GM19099 (cell line): ENCODE data around the gene C1orf35.

ENCODE experiments used
- POLR2A ChIP-seq: IDR thresholded peaks from 3 replicates; pipeline ENCODE4 v1.6.1; 2011; ENCODE audit warnings: low read depth; ENCODE audit not compliant: insufficient read length; ENCODE audit errors: extremely low read depth

C1orf35 gene

DNA sequence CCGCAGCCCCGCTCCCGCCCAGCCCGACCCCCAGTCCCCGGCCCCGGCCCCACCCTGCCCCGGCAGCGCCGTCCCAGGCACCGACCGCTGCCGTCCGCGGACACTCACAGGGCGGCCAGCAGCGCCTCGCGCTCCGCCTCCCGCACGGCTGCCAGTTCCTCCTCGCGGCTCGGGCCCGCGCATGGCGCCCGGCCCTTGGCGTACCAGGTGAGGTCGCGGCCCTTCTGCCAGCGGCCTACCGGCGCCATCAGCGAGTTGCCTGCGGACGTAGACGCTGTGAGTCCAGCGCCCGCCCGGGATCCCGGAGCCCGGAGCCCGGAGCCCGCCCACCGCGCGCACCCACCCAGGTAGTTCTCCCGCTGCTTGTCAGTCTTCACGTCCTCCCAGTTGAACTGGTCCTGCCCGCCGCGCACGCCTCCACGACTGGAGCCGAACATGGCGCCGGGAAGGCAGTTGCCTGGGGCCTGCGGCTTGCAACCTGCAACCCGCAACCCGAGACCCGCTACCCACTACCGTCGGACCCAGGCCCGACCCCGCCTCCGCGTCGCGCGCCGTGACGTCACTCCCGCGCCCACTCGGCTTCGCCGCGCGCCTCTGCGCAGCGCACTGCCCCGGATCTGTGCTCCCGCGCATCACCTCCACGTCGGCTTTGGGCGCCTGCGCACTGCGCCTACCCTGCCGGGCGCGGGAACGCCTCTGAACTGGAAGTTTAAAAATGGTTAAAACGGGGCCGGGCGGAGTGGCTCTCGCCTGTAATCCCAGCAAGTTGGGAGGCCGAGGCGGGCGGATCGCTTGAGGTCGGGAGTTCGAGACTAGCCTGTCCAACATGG, at the start of gene C1orf35:
Gene C1orf35 (minus strand): TSS at position 535 of the 830 bp plus-strand sequence. CDS start 98 bp downstream, at position 437.
- TF ChIP-seq POLR2A: peak; percentile 42

- no peak for TF ChIP-seq POLR2A
Observed at GRCh38 chr1:228152918-228153258, 49.8 kb upstream of the C1orf35 start.

GRCh38 chr1:228152097-228152917, 49.2 kb upstream of the C1orf35 start:
- TF ChIP-seq POLR2A: no peak

- TF ChIP-seq POLR2A: no peak
Observed at GRCh38 chr1:228151180-228151925, 48.2 kb upstream of the C1orf35 start.

GRCh38 chr1:228150461-228151179, 47.5 kb upstream of the C1orf35 start:
- TF ChIP-seq POLR2A: no peak

- no peak for TF ChIP-seq POLR2A
Observed at GRCh38 chr1:228150120-228150460, 47.0 kb upstream of the C1orf35 start.

GRCh38 chr1:228149406-228150119, 46.4 kb upstream of the C1orf35 start, which contains the start of gene GJC2:
Gene GJC2 (plus strand): TSS chr1:228149930. CDS start chr1:228157759, 7,829 bp downstream.
- no peak for TF ChIP-seq POLR2A

- no peak for TF ChIP-seq POLR2A
Observed at GRCh38 chr1:228148935-228149405, 45.8 kb upstream of the C1orf35 start.

DNA sequence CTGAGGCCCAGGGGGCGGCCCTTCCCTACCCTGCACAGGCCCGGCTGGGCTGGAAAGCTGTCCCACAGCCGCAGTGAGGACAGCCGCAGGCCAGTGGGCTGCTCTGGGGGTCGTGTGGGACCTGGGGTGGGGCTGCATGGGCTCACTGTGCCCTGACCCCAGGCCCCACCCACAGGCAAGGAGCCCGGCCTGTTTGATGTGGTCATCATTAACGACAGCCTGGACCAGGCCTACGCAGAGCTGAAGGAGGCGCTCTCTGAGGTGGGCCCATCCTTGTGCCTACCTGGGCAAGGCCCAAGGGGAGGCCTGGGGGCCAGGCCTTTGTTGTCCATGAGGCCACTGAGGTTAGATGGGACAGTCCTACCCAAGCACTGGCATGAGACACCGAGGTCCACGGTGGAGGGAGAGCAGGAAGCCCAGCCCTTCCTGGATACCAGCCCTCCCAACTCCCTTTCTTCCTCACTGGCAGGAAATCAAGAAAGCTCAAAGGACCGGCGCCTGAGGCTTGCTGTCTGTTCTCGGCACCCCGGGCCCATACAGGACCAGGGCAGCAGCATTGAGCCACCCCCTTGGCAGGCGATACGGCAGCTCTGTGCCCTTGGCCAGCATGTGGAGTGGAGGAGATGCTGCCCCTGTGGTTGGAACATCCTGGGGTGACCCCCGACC, 45.2 kb upstream of the C1orf35 start:
- no peak for TF ChIP-seq POLR2A

DNA sequence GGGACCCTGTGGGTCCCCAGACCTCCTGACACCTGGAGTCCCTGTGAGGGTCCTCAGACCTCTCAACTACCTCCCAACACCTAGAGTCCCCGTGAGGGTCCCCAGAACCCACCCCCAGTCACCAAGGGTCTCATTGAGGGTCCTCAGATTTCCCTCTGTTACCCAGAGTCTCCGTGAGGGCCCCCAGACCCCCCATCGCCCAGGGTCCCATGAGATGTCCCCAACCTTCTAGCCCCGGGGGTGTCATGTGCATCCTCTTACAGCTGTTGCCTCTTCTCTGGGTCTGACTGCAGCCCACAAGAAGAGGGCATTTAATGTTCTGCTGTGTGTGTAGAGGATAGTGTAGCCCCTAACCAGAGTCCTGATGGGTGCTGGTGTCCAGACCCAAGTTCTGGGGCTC, 44.6 kb upstream of the C1orf35 start:
- TF ChIP-seq POLR2A: no peak

DNA sequence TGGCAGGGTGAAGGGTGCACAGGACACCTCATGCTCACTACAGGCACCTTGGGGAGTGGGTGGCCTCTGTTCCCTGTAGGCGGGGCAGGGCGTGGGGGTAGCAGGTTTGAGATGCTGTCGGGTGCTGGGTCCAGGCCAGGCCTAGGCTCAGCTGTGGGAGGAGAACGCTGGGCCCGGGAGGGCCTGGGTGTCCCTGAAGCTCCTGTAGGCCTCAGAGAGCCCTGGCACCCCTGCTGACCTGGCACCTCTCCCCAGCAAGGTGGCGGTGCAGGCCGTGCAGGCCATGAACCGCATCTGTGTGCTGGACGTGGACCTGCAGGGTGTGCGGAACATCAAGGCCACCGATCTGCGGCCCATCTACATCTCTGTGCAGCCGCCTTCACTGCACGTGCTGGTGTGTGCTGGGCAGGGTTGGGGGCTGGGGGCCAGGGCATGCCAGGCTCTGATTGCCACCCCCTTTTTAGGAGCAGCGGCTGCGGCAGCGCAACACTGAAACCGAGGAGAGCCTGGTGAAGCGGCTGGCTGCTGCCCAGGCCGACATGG, 44.1 kb upstream of the C1orf35 start:
- TF ChIP-seq POLR2A: no peak

GRCh38 chr1:228146417-228147150, 43.5 kb upstream of the C1orf35 start:
- TF ChIP-seq POLR2A: no peak
